ENCODE data around the gene COL5A3.
"Not testable (repeated sequence)": the region's sequence is repeated elsewhere in the genome, so short reads cannot be mapped to it uniquely, and the experiment has no call there.

Gene COL5A3

DNA sequence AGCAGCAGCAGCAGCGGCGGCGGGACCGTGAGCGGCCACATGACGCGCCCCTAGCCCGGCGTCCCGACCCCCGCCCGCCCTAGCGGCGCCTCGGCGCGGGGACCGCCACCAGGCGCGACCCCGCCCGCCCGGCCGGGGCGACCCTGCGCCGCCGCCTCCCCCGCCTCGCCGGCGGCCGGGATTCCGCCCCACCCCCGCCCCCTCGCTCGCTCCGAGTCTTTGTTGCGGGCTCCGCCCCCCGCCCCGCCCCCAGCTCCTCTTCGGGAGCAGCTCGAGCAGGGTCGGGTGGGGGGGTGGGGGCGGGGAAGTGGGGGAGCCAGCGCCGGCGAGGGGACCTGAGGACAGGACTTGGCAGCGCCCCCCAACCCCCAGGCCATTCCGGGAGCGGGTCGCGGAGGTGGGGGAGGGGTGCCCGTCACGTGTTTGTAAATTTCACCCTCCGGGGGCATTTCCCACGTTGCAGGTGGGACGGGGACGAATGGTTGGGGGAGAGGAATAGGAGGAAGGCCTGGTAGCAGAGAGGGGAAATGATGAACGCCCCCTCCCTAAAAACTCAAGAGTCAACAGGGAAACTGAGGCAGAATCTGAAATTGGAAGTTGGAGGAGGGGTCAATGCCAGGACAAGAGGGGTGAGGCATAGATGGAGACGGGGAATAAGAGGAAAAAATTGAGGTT is 73.8 kb downstream of the COL5A3 start, which contains the start of gene OLFM2:
Gene OLFM2, minus strand, starts transcription at position 190 of the 675 bp plus-strand sequence. Its CDS starts 149 bp downstream, at position 41.
- DNase-seq (ENCODE audit: low spot score): no peak

DNA sequence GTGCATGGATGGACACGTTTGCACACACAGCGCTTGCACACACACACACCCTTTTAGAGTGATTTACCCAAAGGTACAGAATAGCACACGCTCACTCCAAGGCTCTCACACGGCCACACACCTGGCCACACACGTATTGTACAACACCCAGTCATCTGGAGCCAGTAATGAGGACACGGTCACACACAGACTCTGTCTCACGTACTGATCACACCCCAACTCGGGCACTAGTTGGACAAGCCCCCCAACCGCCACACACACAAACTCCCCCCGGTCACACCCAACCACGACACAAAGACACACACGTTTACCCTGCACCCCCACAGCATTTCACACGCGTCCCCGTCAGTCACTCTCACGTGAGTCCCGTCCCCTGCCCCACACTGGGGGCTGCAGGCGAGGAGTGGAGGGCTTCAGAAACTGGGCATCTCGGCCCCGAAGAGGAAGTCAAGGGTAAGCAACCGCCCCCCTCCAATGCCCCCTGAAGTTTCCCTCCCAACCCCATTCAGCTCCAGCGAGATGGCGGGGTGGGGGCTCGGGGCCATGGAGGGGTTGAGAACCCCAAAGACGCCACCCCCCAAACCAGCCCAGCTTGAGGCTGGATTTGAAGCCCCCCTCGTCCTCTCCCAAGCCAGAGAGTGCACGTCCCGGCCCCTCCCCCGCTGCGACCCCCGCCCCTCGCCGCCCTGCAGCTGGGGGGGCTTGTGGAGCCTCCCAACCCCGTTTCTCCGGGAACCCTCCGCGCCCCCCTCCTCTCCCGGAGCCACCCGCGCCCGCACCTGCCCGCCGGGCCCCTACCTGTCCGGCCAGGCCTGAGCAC is 74.6 kb downstream of the COL5A3 start:
- DNase-seq (ENCODE audit: low spot score): no peak

DNA sequence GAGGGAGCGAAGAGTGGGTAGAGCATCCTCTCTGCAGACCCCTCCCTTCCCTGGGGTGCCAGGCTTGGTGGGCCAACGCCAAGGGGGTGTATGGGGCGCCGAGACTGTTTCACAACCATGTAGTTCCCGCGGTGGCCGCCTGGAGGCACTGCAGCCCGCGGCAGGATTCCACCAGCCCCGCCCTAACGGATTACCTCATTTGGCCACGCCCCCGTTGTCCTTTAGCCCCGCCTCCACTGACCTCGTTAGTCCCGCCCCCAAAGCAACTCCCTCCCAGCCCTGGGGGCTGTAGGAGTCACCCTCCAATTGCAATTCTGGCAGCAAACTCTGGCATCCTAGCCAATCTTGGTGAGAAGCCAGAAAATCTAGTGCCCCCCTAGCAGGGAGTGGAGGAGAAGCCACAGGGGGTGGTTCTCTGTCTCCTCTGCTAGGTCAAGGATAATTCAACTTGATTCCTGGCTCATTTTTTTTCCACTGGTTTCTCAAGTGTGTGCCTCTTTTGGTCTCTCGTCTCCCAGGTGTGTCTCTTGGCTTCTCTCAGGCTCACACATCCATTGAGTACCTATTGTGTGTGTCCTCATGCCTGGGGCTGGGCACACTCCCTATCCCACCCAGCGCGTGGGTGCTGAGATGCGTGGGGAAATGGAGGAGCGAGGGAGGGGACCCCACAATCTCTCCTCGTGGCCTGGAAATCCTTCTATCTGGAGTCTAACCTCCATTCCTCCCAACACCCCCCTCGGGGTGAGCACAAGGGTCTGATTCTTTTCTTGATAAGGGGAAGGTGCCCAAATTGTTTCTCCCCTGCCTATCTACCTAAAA is 76.0 kb downstream of the COL5A3 start:
- peak; percentile 90 for DNase-seq (ENCODE audit: low spot score)

DNA sequence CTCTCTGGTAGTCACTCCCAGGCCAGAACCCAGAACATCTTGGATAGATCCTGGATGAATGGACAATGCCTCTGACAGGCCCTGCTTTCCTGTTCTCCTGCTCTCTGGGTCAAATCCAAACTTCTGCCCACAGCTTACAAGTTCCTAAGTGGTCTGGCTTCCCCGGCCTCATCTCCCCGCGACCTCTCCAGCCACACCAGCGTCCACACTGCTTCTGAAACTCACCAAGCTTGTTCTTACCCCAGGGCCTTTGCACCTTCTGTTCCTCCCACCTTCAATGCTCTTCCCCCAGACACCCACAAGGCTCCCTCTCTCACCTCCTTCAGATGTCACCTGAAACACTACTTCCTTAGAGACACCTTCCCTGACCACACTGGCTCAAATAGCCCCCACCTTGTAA is 77.5 kb downstream of the COL5A3 start:
- no peak for DNase-seq (ENCODE audit: low spot score)

DNA sequence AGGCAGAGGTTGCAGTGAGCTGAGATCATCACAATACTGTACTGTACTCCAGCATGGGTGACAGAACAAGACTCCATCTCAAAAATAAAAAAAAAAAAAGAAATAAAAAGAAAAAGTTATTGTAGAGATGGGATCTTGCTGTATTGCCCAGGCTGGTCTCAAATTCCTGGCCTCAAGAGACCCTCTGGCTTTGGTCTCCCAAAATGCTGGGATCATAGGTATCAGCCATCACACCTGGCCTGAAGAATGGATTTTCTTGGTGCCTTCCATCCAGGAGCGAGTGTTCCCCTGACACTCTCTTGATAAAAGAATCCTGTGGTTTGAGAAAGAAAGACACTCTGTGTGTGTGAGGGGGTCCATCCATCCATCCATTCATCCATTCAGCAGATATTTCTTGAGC is 78.7 kb downstream of the COL5A3 start:
- DNase-seq (ENCODE audit: low spot score): no peak

DNA sequence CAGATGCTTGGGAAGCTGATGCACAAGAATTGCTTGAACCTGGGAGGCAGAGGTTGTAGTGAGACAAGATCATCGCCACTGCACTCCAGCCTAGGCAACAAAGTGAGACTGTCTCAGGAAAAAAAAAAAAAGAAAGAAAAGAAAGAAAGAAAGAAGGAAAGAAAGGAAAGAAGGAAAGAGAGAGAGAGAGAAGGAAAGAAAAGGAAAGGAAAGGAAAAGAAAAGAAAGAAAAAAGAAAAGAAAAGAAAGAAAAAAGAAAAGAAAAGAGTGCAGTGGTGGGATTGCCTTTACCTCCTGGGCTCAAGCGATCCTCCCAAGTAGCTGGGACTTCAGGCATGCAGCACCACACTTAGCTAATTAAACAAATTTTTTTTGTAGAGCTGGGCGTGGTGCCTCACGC is 86.9 kb downstream of the COL5A3 start:
- no peak for DNase-seq (ENCODE audit: low spot score)

DNA sequence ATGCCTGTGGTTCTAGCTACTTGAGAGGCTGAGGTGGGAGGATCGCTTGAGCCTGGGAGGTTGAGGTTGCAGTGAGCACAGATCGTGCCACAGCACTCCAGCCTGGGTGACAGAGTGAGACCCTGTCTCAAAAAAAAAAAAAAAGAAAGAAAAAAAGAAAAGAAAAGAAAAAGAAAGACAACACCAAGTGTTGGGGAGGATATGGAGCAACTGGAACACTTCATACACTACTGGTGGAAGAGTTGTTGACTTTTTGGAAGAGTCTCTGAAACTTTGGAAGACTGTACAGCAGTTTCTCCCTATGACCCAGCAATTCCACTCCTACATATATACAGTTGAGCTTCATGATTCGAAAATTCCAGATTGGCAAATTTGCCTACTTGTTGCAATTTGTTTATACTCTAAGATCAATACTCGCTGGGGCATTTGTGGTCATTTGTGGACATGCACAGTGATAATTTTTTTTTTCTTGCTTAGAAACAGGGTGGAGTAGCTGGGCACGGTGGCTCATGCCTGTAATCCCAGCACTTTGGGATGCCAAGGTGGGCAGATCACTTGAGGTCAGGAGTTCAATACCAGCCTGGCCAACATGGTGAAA is 87.4 kb downstream of the COL5A3 start:
- not testable (repeated sequence) for DNase-seq (ENCODE audit: low spot score)

DNA sequence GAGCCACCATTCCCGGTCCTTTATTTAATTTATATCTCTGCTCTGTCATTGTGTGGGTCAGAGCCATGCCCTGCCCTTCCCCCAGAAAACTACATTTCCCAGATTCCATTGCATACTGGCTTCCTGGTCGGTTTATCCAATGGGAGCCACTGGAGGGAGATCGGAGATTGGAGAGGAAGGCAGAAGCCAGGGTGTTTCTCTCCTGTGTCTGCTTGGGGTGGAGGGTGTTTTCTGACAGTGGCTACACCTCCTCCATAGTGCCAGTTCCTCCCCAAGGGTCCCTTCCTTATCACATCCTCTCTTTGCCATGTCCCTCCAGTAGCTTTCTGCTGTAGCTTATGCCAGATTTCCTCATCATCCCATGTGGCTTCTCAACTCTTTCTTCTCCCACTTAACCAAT is 93.0 kb downstream of the COL5A3 start:
- DNase-seq (ENCODE audit: low spot score): peak; percentile 86

DNA sequence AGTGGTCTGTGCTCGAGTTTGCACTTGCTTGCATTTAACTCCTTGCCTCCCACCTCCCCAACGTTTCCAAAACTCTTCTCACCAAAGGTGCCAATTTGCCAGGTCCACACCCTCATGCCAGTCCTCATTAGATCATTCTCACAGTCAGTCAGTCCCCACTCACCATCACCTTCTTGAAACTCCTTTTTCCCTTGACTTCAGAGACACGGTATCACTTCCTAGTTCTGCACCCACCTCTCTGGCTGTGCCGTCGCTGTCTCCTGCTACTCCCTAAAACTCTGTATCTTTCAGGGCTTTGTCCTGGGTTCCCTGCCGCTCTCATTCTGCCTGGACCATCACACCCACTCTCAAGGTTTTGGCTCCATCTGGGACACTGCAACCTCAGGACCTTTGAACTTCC is 93.6 kb downstream of the COL5A3 start:
- no peak for DNase-seq (ENCODE audit: low spot score)

DNA sequence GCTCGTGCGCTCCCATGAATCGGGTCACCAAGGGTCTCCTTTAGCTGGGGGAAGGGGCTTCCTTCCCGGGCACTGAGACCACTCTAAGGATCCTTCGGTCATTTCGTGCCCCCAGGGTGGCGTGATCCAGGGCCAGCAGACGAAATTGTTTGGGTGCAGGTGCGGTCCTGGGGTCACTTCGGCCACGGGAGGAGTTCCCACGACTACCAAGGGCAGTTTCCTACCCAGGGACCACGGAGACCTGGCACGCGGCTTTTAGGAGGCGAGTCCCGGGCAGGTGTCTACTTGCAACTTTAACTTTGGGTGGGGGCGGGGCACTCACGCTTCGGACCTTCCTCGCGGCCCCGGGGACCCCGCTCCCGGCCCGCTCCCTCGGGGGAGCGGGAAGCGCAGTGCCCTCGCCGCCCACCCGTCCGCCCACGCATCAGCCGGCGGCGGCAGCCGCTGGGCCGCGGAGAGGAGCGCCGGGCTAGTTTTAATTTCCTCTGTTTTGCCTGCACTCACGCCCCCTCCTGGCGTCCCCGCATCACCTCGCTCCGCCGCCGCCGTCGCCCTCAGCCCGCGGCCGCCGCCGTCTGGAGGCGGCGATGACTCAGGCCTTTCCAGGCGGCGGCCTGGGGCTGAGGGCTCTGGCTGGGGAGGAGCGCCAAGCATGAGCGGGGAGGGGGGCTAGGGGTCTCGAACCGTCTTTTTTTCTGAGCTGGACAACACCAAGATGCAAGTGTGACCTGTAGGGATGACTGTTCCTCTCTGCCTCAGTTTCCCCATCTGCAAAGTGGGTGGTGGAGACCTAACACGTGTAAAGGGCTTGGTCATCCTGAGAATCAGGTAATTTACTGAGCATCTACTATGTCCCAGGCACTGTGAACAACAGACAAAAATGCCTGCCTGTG is 95.7 kb downstream of the COL5A3 start:
- peak; percentile 96 for DNase-seq (ENCODE audit: low spot score)

DNA sequence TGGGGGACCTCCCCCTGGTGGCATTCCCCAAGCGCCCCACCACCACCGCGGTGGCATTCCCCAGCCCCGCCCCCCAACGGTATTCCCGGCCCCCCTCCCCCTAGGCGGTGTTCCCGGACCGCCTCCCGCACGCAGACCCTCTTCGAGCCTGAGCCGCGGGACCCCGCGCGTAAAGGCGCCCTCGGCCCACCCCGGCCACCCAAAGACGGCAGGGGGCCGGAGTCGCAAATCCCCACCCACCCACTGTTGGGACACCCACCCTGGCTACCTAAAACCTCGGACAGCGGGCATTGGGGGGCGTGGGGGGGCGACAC is 96.3 kb downstream of the COL5A3 start:
- no peak for DNase-seq (ENCODE audit: low spot score)

DNA sequence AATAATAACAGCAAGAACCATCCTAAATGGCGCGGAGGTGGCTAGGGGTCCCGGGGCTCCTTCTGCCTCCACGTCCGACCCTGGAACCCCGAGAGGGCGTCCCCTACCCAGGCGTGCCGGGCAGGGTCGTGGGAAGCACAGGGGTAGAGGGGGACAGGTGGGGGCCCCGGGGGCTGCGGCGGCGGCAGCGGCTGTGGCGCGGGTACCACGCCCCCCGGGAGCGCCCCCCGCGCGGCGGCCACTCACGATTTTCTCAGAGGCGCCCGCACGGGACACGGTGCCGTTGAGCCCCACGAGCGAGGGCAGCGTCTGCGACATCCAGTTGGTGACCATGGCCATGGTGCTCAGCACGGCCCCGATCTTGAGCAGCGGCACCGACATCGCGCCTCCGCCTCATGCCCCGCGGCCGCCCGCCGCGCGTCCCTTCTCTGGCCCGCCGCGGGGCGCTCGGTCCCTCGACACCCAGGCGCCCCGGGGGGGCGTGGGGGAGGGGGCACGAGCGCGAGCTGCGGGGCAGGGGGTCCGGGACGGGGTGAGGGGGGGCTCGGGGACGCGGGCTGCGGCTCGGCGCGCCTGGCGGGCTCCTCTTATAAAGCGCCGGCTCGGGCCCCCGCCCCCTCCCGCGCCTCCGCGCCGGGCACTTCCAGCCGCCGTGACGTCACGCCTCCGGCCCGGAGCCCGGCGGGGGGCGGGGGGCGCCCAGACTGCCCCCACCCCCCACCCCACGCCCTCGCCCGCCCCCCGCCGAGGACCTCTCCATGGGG is 96.9 kb downstream of the COL5A3 start:
- peak; percentile 80 for DNase-seq (ENCODE audit: low spot score)

DNA sequence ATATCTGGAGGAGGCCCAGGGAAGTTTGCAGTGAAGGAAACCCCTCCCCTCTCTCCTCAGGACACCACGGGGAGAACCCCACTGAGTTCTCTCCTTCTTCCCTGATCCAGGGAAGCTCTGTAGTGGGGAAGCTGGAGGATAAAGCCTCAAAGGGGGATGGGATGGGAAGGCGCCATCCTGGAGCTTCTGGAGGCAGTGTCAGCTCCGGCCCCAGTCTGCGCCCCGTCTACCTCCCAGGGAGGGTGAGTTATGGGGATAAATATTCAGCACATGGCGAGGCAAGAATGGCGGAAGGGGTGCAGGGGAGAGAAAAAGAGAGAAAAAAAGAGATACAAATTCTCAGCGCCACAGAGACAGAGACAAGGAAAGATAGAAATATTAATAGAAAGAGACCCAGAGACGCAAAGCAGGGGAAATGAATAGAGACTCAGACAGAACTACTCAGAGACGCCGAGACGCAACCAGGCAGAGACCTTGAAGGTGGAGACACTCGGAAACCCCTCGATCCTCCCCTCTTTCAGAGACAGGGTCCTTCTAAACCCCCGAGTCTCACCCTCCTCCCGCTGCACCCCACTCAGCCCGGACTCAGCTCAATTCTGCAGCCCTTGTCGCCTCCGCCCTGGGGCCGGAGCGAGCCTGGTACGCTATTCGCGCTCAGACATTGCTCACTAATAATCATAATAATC is 97.6 kb downstream of the COL5A3 start:
- DNase-seq (ENCODE audit: low spot score): no peak

DNA sequence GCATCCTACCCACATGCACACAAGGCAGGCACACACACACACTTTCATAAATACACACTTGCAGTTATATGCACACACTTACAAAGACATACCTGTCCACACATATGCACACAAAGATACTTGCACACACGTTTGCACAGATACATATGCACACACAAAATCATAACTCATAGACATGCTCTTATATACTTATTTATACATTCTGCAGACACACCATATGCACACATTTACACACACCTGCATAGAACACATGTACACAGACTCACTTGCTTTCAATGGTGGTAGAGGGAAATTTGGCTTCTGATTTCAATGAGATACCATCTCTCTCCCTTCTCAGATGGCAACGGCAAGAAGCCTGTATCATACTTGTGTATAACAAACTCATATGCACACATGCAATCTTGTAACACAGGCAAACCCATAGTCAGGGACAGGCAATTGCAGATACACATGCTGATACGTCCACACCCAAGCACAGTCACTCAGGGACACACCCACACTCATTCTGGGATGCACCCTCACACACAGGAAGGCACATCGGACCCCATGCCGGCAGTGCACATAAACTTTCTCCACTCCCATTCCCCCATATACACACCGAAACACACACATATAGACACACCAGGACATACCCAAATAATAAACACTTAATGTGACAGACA is 98.6 kb downstream of the COL5A3 start:
- no peak for DNase-seq (ENCODE audit: low spot score)

DNA sequence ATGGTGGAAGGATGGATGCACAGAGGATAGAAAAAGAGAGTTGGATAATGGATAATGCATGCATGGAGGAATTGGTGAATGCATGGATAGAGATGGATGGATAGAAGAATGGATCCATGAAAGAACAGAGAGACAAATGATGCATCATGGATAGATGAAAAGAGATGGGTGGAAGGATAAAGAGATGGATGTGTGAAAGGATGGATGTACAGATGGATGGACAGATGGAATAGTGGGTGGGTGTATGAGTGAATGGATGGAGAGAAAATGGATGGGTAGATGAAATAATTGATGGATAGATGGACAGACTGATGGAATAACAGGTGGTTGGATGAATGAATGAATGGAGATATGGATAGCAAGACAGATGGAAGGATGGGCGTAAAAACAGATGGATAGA is 99.7 kb downstream of the COL5A3 start:
- DNase-seq (ENCODE audit: low spot score): no peak
